H1 (cell line): Measurements from ENCODE around the gene ENTPD1. TPM values are rescaled to one million over a fixed set of nuclear protein-coding genes. Genes with fewer than 3 reads are reported as not detected.

Experiments used
- BCL11A ChIP-seq, 2 experiments: IDR thresholded peaks; one replicate each; pipeline ENCODE4 v1.6.1; 2011; ENCODE audit warnings: low read depth in 2 of 2, low read length in 2 of 2, mild to moderate bottlenecking in 2 of 2
- MAFK ChIP-seq: IDR thresholded peaks from 2 replicates; pipeline ENCODE4 v1.6.1; 2012; ENCODE audit warnings: low read depth, mild to moderate bottlenecking, improper control_type of control experiment, low read length
- POLR2AphosphoS5 ChIP-seq: IDR thresholded peaks from 2 replicates; pipeline ENCODE4 v1.6.1; 2011; ENCODE audit warnings: low read depth, low read length
- RNF2 ChIP-seq: fragments of 200-900, 300-1000 bp; sonication (generic); IDR thresholded peaks from 2 replicates; pipeline ENCODE4 v1.7.1; 2016; ENCODE audit warnings: borderline replicate concordance, low read depth, mild to moderate bottlenecking, antibody characterized with exemption, low read length; ENCODE audit not compliant: poor library complexity, severe bottlenecking; ENCODE audit errors: missing control alignments
- RXRA ChIP-seq: IDR thresholded peaks from 2 replicates; pipeline ENCODE4 v1.6.1; 2011; ENCODE audit warnings: low read depth, mild to moderate bottlenecking, low read length, moderate library complexity; ENCODE audit not compliant: insufficient read depth
- SAP30 ChIP-seq: fragments of 300-600 bp; sonication (generic); IDR thresholded peaks from 2 replicates; pipeline ENCODE4 v1.7.1; 2012; ENCODE audit warnings: low read length, moderate library complexity, mild to moderate bottlenecking, inconsistent platforms; ENCODE audit not compliant: insufficient read depth, insufficient replicate concordance
- SRF ChIP-seq: IDR thresholded peaks from 2 replicates; pipeline ENCODE4 v1.6.1; 2011; ENCODE audit warnings: mild to moderate bottlenecking, low read depth, low read length, moderate library complexity
- TAF1 ChIP-seq: IDR thresholded peaks from 2 replicates; pipeline ENCODE4 v1.6.1; 2011; ENCODE audit warnings: mild to moderate bottlenecking, low read depth, low read length
- TAF7 ChIP-seq: optimal IDR thresholded peaks from 2 replicates; pipeline ENCODE3; 2011; ENCODE audit warnings: low read depth, mild to moderate bottlenecking, inconsistent platforms, low read length, moderate library complexity, borderline replicate concordance
- polyA plus RNA-seq, 7 experiments: library from polyadenylated mRNA; depleted of rRNA in 3 of 7; stranded (reverse) in 5 of 7; unstranded in 2 of 7; fragments of >200 nt in 5 of 7; fragments of 200-250 nt in 2 of 7; gene quantifications; 1 replicate in 5 of 7; 2 replicates in 1 of 7; 4 replicates in 1 of 7; pipeline versions ENCODE4 v1.2.1 to v1.2.3, GENCODE V29; 2011 to 2013; ENCODE audit warnings: missing spikeins in 2 of 7, mixed read lengths in 2 of 7
- total RNA-seq: library from RNA; stranded (reverse); fragmentation: NEBNext Ultra II Directional; extraction: Animal tissue kit (Norgen Biotek cat#: 25700); gene quantifications from 2 replicates; pipeline ENCODE4 v1.2.1, GENCODE V29; 2021

The ENTPD1 gene
- total and polyA plus RNA-seq, 2 of the 8 experiments (the other 6 are each of a cell fraction or from before 2014, with no cell fraction given): 2.2 to 2.5 TPM

DNA sequence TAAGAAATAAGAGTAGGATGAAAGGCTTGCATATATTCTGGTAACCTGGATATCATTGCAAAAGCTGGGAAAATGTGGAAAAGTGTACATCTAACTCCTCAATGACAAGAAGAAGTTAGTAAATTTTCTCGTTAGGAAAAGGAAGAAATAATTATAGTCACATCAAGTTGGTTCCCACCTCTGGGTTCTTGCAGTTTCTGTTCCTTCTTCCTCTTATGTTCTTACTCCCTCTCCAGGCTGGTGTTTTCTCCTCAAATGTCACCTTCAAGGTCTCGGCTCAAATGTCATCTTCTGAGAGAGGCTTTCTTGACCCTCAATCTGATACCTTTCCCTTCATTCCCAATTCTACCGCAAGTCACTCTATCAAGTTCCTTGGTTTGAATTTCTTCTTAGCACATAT, 64.4 kb downstream of the ENTPD1 start (continued):
- TF ChIP-seq TAF1 (no peak), RXRA (no peak), SRF (no peak), POLR2AphosphoS5 (no peak), TAF7 (no peak), MAFK (no peak), SAP30 (no peak), RNF2 (no peak), BCL11A (IDR thresholded peaks at IDR 0.05; ENCODE audit: low read depth in 2 of 2, low read length in 2 of 2) (no peak)
